B cell (primary cell): ENCODE results near the gene MCTP1.

Source experiments
- EZH2 ChIP-seq: IDR thresholded peaks from 2 replicates; pipeline ENCODE4 v1.6.1; 2012; ENCODE audit warnings: borderline replicate concordance, low read depth, mild to moderate bottlenecking, moderate library complexity, low read length; ENCODE audit not compliant: insufficient read depth, poor library complexity, severe bottlenecking
- TF ChIP-seq, protein P1 (sequence below): fragments of 200-600 bp; IDR thresholded peaks from one replicate; pipeline ENCODE4 v1.8.0; 2022; ENCODE audit warnings: antibody characterized with exemption, mild to moderate bottlenecking

DNA sequence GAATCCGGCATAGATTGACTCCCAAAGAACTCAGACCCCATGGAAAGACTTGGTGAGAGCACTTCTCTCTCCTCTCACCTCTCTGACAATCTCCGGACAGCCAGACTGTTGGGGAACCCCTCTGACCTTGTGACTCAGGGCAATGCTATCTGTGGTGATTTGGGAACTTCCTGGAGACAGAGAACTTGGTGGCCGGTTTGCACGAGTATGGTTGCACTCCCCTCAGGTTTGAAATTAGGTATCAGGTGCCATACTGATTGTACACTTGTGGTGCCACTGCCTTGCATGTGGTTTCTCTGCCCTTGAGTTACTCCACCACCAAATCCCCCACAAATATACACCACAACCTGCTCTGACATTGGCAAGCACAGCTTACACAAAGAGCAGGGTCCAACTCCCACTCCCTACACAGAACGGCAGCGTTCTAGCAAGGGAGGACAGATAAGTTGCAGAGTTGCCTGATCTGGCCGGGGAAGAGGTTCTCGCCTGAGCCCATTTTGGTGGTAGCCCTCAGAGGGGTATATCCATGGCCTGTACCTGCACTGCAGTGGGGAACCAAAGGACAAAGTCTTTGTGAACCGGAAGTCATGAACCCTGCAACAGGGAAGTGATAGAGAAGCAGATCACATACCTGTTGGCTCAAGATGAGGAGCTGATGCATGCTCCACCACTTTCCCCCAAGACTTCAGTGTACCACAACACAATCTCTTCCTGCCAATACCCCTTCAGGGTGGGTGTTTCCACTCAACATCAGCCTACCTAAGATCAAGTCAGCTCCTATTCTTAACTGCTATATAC, 255.1 kb downstream of the MCTP1 start:
- TF ChIP-seq, protein P1, sequence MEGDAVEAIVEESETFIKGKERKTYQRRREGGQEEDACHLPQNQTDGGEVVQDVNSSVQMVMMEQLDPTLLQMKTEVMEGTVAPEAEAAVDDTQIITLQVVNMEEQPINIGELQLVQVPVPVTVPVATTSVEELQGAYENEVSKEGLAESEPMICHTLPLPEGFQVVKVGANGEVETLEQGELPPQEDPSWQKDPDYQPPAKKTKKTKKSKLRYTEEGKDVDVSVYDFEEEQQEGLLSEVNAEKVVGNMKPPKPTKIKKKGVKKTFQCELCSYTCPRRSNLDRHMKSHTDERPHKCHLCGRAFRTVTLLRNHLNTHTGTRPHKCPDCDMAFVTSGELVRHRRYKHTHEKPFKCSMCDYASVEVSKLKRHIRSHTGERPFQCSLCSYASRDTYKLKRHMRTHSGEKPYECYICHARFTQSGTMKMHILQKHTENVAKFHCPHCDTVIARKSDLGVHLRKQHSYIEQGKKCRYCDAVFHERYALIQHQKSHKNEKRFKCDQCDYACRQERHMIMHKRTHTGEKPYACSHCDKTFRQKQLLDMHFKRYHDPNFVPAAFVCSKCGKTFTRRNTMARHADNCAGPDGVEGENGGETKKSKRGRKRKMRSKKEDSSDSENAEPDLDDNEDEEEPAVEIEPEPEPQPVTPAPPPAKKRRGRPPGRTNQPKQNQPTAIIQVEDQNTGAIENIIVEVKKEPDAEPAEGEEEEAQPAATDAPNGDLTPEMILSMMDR: no peak
- TF ChIP-seq EZH2: no peak
